Measurements from ENCODE around the gene KCNJ16.

KCNJ16 gene

DNA sequence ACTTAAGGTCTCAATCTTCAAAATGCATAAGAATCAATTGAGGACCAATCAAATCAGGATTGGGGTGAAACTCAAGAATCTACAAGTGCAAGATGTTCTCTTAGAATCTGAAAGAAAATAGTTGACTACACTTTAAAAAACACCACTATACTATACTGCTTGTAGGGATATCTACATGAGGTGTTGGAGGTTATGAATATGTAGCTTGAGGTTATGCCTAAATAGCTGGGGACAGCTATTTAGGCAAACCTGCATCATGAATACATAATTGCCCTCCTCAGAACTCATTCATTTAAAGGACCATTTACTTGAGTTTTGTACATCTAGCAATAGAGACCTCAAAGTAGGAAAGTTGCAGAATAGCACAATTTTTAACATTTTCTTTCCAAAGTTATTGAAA is 40.1 kb downstream of the KCNJ16 start:
- H3K27me3 ChIP-seq (ENCODE audit: insufficient read depth, insufficient read length): no peaks in the 10 kb centered on the region
- no peak overlapping the region for H3K4me3 ChIP-seq (ENCODE audit: insufficient read length, low read depth)
- DNase-seq (ENCODE audit: low read depth, low spot score): no peak
- peaks cover 7% of the 10 kb centered on the region; the same call in 1 of the 2 replicates for H3K9me3 ChIP-seq (ENCODE audit: insufficient read depth, low read length)
- no peak for TF ChIP-seq SUZ12 (IDR thresholded peaks at IDR 0.05; ENCODE audit: extremely low read depth, insufficient read depth, insufficient read length)
- no peak for TF ChIP-seq YY1 (IDR thresholded peaks at IDR 0.05; ENCODE audit: insufficient read depth, insufficient read length)
- no peak for TF ChIP-seq ZNF274 (IDR thresholded peaks at IDR 0.05; ENCODE audit: low read depth, low read length)
- no peak overlapping the region for H3K9ac ChIP-seq (ENCODE audit: insufficient read length, low read depth)
- H3K4me1 ChIP-seq (ENCODE audit: insufficient read depth, insufficient read length): no peaks in the 10 kb centered on the region
- no peaks in the 10 kb centered on the region for H3K36me3 ChIP-seq (ENCODE audit: insufficient read depth, insufficient read length, low read length)

DNA sequence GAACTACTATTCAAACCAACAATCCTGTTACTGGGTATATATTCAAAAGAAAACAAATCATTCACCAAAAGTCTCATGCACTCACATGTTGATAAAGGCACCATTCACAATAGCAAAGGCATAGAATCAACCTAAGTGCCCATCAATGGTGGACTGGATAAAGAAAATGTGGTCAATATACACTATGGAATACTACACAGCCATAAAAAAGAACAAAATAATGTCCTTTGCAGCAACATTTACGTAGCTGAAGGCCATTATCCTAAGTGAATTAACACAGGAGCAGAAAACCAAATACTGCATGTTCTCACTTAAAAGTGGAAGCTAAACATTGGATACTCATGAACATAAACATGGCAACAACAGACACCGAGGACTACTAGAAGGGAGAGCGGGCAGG is 41.9 kb downstream of the KCNJ16 start:
- no peak for DNase-seq (ENCODE audit: low read depth, low spot score)
- Histone ChIP-seq H3K27me3 (ENCODE audit: insufficient read depth, insufficient read length) (no peaks in the 10 kb centered on the region), H3K4me1 (ENCODE audit: insufficient read depth, insufficient read length) (no peaks in the 10 kb centered on the region), H3K9me3 (ENCODE audit: insufficient read depth, low read length) (peaks cover 7% of the 10 kb centered on the region; the same call in 1 of the 2 replicates), H3K4me3 (ENCODE audit: insufficient read length, low read depth) (no peak overlapping the region), H3K9ac (ENCODE audit: insufficient read length, low read depth) (no peak overlapping the region), H3K36me3 (ENCODE audit: insufficient read depth, insufficient read length, low read length) (no peaks in the 10 kb centered on the region)
- no peak for TF ChIP-seq SUZ12 (IDR thresholded peaks at IDR 0.05; ENCODE audit: extremely low read depth, insufficient read depth, insufficient read length)
- no peak for TF ChIP-seq ZNF274 (IDR thresholded peaks at IDR 0.05; ENCODE audit: low read depth, low read length)
- no peak for TF ChIP-seq YY1 (IDR thresholded peaks at IDR 0.05; ENCODE audit: insufficient read depth, insufficient read length)

DNA sequence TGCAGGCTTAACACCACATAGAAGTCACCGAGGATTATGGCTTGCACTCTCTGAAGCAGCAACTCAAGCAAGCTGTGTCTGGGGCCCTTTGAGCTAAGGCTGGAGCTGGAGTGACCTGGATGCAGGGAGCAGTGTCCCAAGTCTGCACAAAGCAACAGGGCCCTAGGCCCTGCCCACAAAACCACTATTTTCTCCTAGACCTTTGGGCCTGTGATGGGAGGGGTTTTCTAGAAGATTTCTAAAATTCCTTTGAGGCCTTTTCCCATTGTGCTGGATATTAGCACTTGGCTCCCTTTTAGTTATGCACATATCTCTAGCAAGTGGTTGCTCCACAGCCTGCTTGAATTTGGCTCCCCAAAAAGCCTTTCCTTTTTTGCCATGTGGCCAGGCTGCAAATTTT is 44.5 kb downstream of the KCNJ16 start:
- H3K4me3 ChIP-seq (ENCODE audit: insufficient read length, low read depth): no peak overlapping the region
- peak; percentile 22 for DNase-seq (ENCODE audit: low read depth, low spot score)
- H3K27me3 ChIP-seq (ENCODE audit: insufficient read depth, insufficient read length): no peaks in the 10 kb centered on the region
- TF ChIP-seq ZNF274 (IDR thresholded peaks at IDR 0.05; ENCODE audit: low read depth, low read length) (no peak), YY1 (IDR thresholded peaks at IDR 0.05; ENCODE audit: insufficient read depth, insufficient read length) (no peak), SUZ12 (IDR thresholded peaks at IDR 0.05; ENCODE audit: extremely low read depth, insufficient read depth, insufficient read length) (no peak)
- H3K36me3 ChIP-seq (ENCODE audit: insufficient read depth, insufficient read length, low read length): no peaks in the 10 kb centered on the region
- peaks cover 7% of the 10 kb centered on the region; the same call in 1 of the 2 replicates for H3K9me3 ChIP-seq (ENCODE audit: insufficient read depth, low read length)
- H3K9ac ChIP-seq (ENCODE audit: insufficient read length, low read depth): no peak overlapping the region
- H3K4me1 ChIP-seq (ENCODE audit: insufficient read depth, insufficient read length): no peaks in the 10 kb centered on the region

DNA sequence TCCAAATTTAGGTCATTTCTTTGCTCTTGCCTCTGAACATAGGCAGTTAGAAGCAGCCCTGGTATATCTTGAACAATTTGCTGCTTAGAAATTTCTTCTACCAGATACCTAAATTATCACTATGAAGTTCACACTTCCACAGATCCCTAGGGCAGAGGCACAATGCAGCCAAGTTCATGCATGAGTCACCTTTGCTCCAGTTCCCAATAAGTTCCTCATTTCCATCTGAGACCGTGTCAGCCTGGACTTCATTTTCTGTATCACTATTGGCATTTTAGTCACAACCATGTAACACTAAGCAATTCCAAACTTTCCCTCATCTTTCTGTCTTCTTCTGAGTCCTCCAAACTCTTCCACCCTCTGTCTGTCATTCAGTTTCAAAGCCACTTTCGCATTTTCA is 45.0 kb downstream of the KCNJ16 start:
- Histone ChIP-seq H3K9me3 (ENCODE audit: insufficient read depth, low read length) (peaks cover 7% of the 10 kb centered on the region; the same call in 1 of the 2 replicates), H3K9ac (ENCODE audit: insufficient read length, low read depth) (no peak overlapping the region), H3K4me3 (ENCODE audit: insufficient read length, low read depth) (no peak overlapping the region), H3K27me3 (ENCODE audit: insufficient read depth, insufficient read length) (no peaks in the 10 kb centered on the region), H3K36me3 (ENCODE audit: insufficient read depth, insufficient read length, low read length) (no peaks in the 10 kb centered on the region), H3K4me1 (ENCODE audit: insufficient read depth, insufficient read length) (no peaks in the 10 kb centered on the region)
- DNase-seq (ENCODE audit: low read depth, low spot score): no peak
- no peak for TF ChIP-seq ZNF274 (IDR thresholded peaks at IDR 0.05; ENCODE audit: low read depth, low read length)
- no peak for TF ChIP-seq SUZ12 (IDR thresholded peaks at IDR 0.05; ENCODE audit: extremely low read depth, insufficient read depth, insufficient read length)
- TF ChIP-seq YY1 (IDR thresholded peaks at IDR 0.05; ENCODE audit: insufficient read depth, insufficient read length): no peak

DNA sequence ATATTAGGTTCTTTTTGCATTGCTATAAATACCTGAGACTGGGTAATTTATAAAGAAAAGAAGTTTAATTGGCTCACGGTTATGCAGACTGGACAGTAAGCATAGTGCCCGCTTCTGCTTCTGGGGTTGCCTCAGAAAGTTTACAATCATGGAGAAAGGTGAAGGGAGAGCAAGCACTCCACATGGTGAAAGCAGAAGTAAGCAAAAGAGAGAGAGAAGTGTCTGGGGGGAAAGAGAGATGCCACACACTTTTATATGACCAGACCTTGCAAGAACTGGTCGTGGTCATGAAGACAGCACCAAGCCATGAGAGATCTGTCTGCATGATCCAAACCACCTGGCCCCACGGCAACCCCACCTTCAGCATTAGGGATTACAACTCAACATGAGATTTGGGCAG is 45.4 kb downstream of the KCNJ16 start:
- Histone ChIP-seq H3K27me3 (ENCODE audit: insufficient read depth, insufficient read length) (no peaks in the 10 kb centered on the region), H3K36me3 (ENCODE audit: insufficient read depth, insufficient read length, low read length) (no peaks in the 10 kb centered on the region), H3K4me1 (ENCODE audit: insufficient read depth, insufficient read length) (no peaks in the 10 kb centered on the region), H3K9ac (ENCODE audit: insufficient read length, low read depth) (no peak overlapping the region), H3K4me3 (ENCODE audit: insufficient read length, low read depth) (no peak overlapping the region), H3K9me3 (ENCODE audit: insufficient read depth, low read length) (peaks cover 7% of the 10 kb centered on the region; the same call in 1 of the 2 replicates)
- DNase-seq (ENCODE audit: low read depth, low spot score): no peak
- no peak for TF ChIP-seq SUZ12 (IDR thresholded peaks at IDR 0.05; ENCODE audit: extremely low read depth, insufficient read depth, insufficient read length)
- no peak for TF ChIP-seq ZNF274 (IDR thresholded peaks at IDR 0.05; ENCODE audit: low read depth, low read length)
- TF ChIP-seq YY1 (IDR thresholded peaks at IDR 0.05; ENCODE audit: insufficient read depth, insufficient read length): no peak

DNA sequence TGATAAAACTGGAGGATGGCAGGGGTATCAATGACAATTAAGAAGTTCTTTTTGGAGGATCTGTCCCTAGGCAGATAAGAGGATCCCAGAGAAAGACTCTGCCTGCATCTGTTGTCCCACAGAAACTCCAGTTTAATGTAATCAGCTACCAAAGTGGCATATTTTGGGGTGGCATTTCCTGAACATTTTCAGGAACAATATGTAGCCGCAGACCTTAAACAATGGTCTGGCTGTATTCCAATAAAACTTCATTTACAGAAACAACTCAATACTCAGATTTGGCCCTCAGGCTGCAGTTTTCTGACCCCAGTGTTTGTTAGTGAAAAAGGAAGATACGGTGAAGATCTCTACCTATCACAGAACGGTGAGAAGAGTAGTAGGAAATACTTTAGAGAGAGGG is 46.1 kb downstream of the KCNJ16 start:
- Histone ChIP-seq H3K36me3 (ENCODE audit: insufficient read depth, insufficient read length, low read length) (no peaks in the 10 kb centered on the region), H3K4me3 (ENCODE audit: insufficient read length, low read depth) (no peak overlapping the region), H3K9ac (ENCODE audit: insufficient read length, low read depth) (no peak overlapping the region), H3K4me1 (ENCODE audit: insufficient read depth, insufficient read length) (no peaks in the 10 kb centered on the region), H3K27me3 (ENCODE audit: insufficient read depth, insufficient read length) (no peaks in the 10 kb centered on the region), H3K9me3 (ENCODE audit: insufficient read depth, low read length) (peaks cover 7% of the 10 kb centered on the region; the same call in 1 of the 2 replicates)
- DNase-seq (ENCODE audit: low read depth, low spot score): no peak
- no peak for TF ChIP-seq SUZ12 (IDR thresholded peaks at IDR 0.05; ENCODE audit: extremely low read depth, insufficient read depth, insufficient read length)
- TF ChIP-seq ZNF274 (IDR thresholded peaks at IDR 0.05; ENCODE audit: low read depth, low read length): no peak
- no peak for TF ChIP-seq YY1 (IDR thresholded peaks at IDR 0.05; ENCODE audit: insufficient read depth, insufficient read length)

DNA sequence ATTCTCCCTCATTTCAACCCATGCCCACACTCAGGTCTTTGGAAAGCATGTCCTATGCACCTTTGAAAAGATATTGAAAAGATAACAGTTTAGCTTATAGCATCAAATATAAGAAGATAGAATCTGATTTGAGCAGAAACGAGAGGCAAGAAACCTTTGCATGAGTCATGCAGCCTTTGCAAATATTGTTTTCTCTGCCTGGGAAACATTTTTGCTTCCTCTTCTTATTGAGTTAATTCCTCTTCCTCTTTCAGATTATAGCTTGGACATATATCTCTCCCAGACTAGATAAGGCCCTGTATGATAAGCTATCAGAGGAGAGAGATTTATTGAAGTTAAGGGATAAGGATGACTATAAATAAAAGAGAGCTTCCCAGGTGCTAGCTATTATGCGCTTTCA is 48.2 kb downstream of the KCNJ16 start:
- H3K9ac ChIP-seq (ENCODE audit: insufficient read length, low read depth): no peak overlapping the region
- H3K36me3 ChIP-seq (ENCODE audit: insufficient read depth, insufficient read length, low read length): no peaks in the 10 kb centered on the region
- H3K9me3 ChIP-seq (ENCODE audit: insufficient read depth, low read length): peaks cover 7% of the 10 kb centered on the region; the same call in 1 of the 2 replicates
- TF ChIP-seq YY1 (IDR thresholded peaks at IDR 0.05; ENCODE audit: insufficient read depth, insufficient read length): no peak
- no peak for TF ChIP-seq ZNF274 (IDR thresholded peaks at IDR 0.05; ENCODE audit: low read depth, low read length)
- TF ChIP-seq SUZ12 (IDR thresholded peaks at IDR 0.05; ENCODE audit: extremely low read depth, insufficient read depth, insufficient read length): no peak
- DNase-seq (ENCODE audit: low read depth, low spot score): no peak
- H3K4me3 ChIP-seq (ENCODE audit: insufficient read length, low read depth): no peak overlapping the region
- H3K4me1 ChIP-seq (ENCODE audit: insufficient read depth, insufficient read length): no peaks in the 10 kb centered on the region
- H3K27me3 ChIP-seq (ENCODE audit: insufficient read depth, insufficient read length): no peaks in the 10 kb centered on the region

Data from NT2/D1 (cell line).